CD4-positive, alpha-beta T cell treated with Interleukin-2 at 100 ng/mL for 4 hours (primary cell): Measurements from ENCODE around the gene MYBPC2.

Experiments used
- DNase-seq: peaks from one replicate; pipeline ENCODE4 v3.0.0-alpha.2; 2020; ENCODE audit warnings: low spot score

The MYBPC2 gene

DNA sequence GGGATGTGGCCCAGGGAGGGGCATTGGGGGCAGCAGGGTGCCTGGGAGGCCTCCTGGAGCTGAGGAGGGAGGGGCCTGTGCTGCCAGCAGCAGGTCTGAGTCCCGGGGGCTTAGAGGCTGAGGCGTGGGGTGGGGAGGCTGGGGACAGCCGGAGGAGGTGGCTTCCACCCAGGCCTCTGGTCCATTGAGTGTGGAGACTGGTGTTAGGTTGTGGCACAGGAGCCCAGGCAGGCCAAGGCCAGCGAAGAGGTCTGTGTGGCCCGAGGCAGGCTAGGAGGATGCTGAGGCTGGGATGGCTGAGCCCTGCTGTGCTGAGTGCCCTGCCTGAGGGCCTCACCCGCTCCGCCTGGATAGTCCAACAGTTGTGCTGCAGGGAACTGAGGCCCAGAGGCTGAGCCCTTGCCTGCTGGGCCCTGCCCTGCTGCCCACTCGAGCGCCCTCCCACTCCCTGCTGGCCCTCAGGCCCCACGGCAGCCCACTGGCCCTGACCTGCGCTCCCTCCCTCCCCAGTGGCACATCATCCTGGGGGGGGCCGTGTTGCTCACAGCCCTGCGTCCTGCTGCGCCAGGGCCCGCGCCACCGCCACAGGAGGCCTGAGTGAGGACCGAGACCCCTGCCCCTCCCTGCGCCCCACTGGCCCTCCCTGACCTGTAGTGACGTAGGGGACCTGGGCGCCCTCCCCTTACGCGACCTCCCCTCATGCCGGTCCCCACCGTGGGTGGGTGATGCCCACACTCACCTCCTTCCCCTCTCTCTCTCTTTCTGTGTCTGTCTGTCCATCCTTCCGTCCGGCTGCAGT is 48.9 kb downstream of the MYBPC2 start:
- no peak for DNase-seq

DNA sequence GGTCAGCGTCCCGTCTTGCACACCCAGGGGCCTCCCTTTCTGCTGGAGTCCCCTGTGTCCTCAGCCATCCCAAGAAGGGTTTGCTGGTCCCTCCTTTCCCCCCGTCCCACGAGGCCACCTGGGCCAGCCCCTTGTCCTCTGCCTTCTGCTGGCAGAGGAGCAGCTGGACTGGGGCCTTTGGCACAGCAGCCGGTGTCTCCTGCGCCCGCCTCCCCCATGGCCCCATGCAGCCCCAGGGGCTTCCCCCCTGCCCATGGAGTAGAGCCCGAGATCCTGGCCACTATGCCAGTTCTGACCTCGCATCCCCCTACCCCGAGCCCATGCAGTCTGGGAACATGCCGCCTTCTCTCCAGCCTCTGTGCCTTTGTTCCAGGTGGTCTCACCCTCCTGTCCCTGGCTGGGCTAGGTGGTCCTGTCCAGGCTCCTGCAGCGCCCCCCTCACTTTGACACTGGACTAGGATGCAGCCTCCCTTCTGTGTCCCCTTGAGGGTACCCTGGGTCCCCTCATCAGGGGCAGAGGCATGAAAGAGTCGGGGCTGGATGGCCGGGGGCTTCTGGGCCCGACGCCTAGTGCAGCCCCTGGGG is 49.7 kb downstream of the MYBPC2 start:
- DNase-seq = no peak

DNA sequence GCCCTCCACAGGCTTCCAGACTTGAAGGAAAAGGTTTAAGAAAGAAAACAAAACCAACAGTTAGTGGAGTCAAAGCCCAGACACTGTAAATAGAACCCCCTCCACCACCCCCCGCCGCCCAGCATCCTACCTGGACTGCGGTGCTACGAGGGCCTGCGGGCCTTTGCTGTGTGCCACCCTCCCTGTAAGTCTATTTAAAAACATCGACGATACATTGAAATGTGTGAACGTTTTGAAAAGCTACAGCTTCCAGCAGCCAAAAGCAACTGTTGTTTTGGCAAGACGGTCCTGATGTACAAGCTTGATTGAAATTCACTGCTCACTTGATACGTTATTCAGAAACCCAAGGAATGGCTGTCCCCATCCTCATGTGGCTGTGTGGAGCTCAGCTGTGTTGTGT is 50.2 kb downstream of the MYBPC2 start:
- DNase-seq = no peak

DNA sequence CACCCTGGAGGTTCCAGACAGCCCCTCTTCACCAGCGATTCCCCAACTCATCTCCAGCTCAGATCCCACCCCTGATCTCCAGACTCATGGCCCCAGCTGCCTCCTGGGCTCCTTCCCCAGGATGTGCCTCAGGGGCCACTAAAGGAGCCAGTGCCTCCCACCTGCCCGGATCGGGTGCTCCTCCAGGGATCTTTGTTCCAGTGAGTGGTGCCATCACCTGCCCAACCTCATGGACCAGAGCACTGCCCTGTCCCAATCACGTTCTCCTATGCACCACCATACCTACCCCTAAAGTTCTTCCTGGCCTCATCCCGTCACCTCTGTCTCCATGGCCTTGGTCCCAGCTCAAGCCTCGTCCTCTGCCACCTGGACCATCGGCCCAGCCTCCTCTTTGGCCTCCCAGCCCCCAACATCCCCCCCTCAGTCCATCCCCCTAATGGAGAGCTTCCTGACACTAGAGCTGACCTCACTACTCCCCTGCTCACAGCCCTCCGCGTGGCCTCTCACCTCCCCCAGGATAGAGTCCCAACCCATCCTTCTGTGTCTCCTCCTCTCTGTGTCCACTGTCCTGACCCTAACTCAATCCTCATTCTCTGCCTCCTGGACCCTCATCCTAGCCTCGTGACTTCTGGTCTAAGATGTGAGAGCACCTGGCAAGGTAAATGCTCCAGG is 52.7 kb downstream of the MYBPC2 start:
- no peak for DNase-seq

DNA sequence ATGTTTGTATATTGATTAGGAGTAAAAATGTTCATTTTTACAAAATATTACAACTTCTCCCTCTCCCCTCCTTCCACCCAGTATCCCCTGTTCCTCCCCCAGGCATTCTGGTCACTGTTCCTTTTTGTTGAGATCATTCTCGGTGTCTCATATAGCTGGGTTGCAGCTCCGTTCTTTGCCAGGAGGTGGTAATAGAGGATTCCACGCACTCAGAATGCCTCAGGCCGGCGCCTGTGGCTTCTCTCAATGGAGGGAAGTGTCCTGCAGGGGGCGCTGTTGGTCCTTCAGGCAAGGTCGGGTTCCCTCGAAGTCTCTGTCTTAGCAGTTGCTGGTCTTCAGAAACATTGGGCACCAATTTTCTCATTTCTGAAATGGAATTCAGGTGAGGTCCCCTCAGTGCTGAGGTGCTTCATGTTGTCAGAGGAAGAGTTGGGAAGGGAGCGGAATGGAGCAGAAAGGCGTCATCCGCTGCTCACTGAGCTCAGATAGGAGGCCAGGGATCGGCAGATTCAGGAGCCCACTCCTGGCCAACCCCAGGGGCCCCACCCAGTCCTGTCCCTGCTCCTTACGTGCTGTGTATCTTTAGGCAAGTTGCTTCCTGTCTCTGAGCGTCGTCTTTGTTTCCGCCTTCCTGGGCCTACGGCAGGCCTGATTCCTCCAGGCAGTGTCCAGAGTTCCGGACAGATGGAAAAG is 54.3 kb downstream of the MYBPC2 start:
- DNase-seq = peak; percentile 30

DNA sequence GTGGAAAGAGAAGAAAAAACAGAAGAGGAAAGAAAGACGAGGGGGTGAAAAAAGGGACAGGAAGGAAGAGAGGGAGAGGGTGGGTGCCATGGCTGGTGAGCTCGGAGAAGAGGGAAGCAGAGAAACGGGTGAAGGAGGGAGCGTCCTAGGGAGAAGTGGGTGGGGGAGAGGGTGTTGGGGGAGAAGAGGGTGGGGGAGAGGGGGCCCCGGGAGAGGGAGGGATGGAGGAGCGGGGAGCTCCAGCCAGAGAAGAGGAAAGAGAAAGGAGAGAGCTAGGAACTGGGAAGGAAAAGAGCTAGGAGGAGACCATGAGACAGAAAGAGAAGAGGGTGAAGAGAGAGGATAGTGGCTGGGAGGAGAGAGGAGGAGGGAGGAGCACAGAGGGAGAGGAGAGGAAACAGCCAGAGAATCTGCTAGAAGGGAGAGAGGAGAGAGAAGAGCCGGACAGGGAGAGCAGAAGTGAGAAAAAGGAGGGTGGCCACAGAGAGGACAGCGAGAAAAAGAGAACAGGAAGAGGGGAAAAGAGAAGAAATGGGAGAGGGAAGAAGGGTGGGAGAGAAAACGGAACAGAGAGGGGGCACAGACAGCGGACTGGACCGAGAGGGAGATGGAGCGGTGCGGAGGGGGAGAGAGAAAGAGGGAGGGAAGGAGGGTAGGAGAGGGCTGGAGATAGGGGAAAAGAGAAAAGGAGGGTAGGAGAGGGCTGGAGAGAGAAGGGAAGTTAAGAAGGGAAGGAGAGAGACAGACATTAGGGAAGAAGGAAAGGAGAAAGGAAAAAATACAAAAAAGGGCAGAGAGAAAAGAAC is 55.9 kb downstream of the MYBPC2 start:
- DNase-seq = no peak

DNA sequence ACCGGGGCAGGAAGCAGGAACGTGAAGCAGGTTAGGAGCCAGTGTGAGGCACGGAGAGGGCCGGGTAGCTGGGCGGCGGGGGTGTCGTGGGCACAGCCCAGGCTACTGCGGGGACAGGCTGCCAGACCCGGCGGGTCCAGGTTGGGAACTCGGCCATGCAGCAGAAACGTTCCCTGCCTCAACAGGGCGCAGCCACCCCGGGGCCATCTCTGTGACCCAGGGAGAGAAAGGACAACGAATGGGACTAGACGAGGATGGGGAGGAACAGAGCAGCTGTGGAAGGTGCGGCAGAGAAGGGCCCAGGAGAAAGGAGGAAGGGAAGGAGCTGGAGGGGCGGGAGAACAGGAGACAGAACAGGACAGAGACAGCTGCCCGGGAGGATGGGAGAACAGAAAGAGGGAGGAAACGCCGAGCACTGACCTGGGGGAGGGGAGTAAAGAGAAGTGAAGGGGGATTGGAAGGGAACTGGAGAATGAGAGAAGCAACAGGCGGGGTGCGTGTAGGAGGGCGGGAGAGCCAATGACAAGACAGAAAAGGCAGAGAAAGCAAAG is 56.8 kb downstream of the MYBPC2 start:
- no peak for DNase-seq

DNA sequence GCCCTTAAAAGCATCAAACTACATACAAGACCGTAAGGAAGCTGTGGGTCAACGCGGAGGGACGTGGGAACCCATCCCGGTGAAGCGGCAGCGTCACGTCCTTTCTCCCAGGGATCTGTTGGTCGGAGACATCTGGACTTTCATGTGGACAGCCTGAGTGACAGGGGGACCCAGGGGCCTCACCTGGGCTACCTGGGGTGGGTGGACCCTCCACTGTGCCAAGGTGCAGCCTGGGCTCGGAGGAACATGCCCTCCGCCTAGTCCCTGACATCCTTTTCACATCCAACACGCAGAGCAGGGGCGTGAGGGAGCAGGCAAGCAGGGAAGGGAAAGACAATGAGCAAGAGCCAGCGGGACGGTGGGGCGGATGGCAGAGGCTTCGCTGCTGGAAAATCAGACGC is 57.7 kb downstream of the MYBPC2 start:
- no peak for DNase-seq

DNA sequence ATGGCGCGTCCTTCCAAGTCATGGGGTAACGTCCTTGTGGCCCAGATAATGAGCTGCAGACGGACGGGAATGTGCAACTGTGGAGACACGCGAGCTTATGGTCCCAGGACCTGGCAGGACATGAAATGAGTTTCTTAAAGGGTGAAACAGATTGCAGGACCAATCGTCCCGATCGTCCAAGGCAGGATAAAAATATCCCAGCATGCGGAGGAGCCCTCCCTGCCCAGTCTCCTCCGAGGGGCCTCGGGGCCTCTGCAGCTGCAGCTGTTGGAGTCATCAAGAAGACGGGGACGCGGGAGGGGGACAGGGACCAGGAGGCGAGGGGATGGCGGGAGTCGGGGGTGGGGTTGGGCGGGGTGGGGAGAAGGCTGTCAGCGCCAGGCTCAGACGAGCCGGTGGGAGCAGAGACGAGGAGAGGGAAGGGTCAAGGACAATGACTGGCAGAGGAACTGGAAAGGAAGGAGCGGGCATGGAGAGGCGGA is 58.3 kb downstream of the MYBPC2 start:
- no peak for DNase-seq

DNA sequence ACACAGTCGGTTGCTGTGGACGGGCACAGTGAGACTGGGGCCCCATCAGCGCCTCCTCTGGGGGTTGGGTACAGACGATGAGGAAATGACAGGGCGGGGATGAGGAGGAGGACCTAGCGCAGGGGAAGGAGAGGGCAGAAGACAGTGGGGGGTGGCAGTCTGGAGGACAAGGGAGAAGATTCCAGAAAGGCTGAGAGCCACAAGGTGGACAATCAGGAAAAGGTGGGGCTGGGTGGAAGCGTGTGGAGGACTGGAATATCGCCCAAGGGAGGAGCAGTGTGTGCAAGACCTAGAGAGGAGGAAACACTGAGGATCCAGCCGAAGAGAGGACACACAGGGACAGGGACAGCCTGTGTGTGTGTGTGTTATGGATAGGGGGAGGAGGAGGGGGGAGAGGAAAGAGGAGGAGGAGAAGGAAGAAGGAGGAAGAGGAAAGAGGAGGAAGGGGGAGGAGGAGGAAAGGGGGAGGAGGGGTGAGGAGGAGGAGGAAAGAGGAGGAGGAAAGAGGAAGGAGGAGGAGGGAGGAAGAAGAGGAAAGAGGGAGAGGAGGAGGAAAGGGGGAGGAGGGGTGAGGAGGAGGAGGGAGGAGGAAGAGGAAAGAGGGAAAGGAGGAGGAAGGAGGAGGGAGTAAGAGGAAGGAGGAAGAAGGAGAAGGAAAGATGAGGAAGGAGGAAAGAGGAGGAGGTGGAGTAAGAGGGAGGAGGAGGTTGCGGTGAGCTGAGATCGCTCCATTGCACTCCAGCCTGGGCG is 59.8 kb downstream of the MYBPC2 start:
- DNase-seq = no peak

DNA sequence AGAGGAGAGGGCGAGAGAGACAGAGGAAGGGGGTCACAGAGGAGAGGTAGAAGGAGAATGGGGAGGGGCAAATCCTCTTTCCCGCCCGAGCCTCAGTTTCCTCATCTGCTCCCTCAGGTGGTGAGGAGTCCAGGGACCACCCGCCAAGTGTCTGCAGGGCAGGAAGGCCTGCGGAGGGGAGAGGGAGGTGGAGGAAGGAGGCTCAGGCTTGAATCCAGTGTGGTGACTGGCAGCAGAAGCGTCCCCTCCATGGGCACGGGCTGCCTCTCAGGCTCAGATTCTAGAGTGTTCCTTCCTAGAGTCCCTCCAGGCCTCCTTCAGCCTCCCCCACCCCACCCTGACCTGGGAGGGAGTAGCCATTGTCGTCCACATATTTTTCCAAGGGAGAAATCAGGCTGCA is 60.5 kb downstream of the MYBPC2 start:
- DNase-seq = no peak

DNA sequence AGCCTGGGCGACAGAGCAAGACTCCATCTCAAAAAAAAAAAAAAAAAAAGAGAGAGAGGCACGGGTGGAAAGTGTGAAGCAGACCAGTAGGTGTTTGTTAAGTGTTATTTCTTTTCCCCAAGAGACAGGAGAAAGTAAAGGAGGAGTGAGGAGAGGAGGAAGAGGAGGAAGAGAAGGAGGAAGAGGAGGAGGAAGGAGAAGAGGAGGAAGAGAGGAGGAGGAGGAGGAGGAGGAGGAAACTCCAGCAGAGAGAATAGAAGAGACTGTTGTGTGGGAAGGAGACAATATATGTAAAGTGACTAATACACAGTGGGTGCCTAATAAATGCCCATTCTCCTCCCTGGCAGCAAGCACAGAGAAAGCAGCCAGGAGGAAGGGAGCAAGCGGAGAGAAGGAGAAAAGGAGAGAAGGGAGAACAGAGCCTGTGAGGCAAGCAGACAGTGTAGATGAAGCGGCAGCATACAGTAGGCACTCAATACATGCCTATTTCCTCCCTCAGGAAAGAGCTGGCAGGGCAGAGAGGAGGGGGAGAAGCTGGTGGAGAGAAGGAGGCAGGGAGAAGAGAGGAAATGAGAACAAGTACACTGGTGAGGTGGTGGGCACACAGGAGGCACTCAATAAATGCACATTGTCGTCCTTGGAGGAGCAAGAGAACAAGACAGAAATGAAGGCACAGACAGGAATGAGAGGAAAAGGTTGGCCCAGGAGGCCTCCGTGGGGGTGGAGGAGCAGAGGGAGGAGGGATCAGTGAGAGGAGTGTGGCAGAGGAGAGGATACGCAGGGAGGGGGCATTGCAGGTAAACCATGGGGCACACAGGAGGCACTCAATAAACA is 61.7 kb downstream of the MYBPC2 start:
- DNase-seq = no peak

DNA sequence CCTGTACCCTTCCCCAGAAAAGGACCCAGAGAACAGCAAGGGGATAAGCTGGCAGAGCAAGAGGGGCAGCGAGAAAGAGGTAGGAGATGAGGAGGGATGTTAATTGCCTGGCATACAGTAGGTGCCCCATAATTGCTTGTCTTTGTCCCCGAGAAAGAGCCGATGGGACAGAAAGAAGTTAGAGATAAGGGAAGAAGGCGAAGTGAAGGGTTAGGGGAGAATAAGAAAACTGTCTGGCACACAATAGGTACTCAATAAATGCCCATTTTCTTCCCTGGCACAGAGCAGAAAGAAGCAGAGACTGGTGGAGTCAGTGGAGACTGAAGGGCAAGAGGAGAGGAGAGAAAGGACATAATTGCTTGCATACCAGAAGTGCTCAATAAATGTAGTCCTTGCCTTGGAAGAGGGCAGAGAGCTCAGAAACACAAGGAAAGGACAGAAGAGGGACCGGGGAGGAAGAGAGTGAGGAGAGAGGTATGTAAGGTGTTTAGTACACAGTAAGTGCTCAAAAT is 62.4 kb downstream of the MYBPC2 start:
- no peak for DNase-seq

DNA sequence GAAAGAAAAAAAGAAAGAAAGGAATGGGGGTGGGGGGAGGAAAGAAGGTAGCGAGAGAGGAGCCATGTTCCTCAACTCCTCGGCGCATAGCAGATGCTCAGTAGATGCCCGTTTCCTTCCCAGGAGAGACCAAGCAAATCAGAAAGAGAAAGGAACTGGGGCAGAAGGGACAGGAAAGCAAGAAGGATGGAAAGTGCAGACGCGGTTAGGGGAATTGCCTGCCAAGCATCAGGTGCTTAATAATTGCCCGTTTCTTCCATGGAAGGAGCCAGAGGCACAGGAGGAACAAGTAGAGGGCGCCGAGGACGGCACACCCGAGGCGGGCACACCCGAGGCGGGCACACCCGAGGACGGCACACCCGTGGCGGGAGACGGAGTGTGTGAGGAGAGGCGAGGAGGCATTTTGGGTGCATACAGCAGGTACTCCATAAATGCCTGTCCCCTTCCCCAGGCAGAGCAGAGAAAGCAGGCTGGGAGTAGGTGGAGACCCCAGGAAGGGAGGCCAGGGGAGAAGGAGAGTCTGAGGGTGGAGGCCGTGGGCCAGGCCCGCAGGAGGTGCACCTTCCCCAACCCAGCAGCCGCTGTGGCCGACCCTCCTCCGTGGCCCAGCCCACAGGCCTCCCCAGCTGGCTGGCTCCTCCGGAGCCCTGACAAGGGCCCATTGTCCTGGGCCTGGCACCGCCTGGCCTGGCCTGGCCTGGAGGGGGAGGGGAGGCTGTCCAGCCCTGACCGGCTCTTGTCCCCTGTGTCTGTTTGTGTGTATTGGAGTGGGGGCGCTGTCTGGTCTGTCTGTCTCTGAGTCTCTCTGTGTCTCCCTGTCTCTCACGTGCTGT is 63.7 kb downstream of the MYBPC2 start:
- no peak for DNase-seq

DNA sequence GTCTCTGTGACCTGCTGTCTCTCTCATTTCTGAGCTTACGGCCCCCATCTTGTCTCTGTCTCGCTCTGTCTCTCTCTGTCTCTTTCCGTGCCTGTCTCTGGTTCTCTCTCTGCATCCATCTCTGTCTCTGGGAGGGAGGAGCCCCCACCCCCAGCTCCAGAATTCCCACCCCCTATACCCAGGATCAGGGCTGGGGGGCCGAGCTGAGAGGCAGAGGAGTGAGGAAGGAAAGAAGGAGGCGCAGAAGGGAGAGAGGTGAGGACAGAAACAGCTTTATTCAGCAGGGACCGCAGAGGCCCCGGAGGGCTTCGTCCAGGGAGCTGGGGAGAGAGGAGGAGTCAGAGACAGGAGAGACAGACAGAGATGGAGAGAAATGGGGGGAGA is 64.3 kb downstream of the MYBPC2 start:
- no peak for DNase-seq

DNA sequence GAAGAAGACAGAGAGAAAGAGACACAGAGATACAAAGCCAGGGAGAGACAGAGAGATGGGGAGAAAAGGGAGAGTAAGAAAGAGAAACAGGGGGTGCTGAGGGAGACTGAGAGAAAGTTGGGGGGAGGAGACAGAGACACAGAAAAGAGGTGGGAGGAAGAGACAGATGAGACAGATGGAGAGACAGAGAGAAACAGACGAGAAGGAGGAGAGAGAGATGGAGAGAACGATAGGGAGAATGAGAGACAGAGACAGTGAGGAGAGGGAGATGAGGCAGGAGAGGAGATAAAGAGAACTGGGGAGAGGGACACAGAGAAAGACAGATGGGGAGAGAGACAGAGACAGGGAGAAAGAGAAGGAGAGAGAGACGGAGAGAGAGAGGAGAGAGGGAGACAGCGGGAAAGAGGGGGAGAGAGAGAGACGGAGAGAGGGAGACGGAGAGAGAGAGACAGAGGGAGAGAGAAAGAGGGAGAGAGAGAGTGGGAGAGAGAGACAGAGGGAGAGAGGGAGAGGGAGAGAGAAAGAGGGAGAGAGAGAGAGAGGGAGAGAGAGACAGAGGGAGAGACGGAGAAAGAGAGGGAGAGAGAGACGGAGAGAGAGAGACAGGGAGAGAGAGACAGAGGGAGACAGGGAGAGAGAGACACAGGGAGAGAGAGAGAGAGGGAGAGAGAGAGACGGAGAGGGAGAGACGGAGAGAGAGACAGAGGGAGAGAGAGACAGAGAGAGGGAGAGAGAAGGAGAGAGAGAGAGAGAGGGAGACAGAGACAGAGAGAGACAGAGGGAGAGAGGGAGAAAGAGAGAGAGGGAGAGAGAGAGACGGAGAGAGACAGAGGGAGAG is 65.7 kb downstream of the MYBPC2 start:
- no peak for DNase-seq

DNA sequence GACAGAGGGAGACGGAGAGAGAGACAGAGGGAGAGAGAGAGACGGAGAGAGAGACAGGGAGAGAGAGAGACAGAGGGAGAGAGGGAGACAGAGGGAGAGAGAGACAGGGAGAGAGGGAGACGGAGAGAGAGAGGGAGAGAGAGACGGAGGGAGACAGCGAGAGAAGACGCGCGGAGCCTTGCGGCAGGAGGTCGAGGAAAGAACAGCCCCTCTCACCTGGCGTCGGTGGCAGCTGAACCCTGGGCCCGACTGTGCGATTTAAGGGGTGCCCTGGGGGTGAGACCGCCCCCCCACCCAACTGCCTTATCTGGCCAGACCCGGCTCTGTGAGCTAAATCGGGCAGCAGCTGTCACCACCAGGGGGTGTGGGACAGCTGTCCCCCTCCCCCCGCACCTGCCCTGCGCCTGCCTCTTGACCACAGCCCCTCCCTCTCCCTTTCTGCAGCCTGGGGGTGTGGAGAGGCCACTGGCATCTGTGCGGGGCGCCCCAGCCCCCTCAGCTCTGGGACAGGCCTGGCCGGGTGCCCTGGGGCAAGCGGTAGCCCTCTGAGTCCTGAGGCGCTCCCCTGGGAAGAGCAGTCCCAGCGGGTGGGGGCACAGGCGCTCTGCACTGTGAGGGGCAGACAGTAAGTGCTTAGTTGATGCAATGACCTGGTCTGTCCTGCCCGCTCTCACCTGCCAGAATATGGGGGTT is 67.5 kb downstream of the MYBPC2 start:
- no peak for DNase-seq
